ENCODE data around the gene FXYD1.
"Not testable (repeated sequence)": the region's sequence is repeated elsewhere in the genome, so short reads cannot be mapped to it uniquely, and the experiment has no call there.

DNA sequence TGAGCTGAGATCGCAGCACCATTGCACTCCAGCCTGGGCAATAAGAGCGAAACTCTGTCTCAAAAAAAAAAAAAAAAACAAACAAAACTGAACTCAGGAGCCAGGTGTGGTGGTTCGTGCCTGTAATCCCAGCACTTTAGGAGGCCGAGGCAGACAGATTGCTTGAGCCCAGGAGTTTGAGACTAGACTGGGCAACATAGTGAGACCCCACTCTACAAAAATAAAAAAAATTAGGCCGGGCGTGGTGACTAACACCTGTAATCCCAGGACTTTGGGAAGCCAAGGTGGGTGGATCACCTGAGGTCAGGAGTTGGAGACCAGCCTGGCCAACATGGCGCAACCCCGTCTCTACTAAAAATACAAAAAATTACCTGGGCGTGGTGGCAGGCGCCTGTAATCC is 36.7 kb upstream of the FXYD1 start:
- TF ChIP-seq, protein P1, sequence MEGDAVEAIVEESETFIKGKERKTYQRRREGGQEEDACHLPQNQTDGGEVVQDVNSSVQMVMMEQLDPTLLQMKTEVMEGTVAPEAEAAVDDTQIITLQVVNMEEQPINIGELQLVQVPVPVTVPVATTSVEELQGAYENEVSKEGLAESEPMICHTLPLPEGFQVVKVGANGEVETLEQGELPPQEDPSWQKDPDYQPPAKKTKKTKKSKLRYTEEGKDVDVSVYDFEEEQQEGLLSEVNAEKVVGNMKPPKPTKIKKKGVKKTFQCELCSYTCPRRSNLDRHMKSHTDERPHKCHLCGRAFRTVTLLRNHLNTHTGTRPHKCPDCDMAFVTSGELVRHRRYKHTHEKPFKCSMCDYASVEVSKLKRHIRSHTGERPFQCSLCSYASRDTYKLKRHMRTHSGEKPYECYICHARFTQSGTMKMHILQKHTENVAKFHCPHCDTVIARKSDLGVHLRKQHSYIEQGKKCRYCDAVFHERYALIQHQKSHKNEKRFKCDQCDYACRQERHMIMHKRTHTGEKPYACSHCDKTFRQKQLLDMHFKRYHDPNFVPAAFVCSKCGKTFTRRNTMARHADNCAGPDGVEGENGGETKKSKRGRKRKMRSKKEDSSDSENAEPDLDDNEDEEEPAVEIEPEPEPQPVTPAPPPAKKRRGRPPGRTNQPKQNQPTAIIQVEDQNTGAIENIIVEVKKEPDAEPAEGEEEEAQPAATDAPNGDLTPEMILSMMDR (IDR thresholded peaks at IDR 0.05 in 4 of 5, conservative IDR thresholded peaks at IDR 0.05 in 1 of 5), result not testable (repeated sequence)
- not testable (repeated sequence) for TF ChIP-seq POLR2A (IDR thresholded peaks at IDR 0.05)

All from gastrocnemius medialis (tissue), 4 donors.